Neuronal stem cell (in vitro differentiated cells): ENCODE results near the gene MB21D2.

Source experiments
- DNase-seq: peaks from one replicate; pipeline ENCODE4 v3.0.0-alpha.2; 2013; ENCODE audit warnings: low spot score
- H2AFZ ChIP-seq: one replicate; pipeline ENCODE4 v1.6.1; 2013; ENCODE audit warnings: mild to moderate bottlenecking, low read length, inconsistent platforms
- H2AK5ac ChIP-seq: 2 replicates; pipeline ENCODE4 v1.6.1; 2013; ENCODE audit warnings: low read depth, mild to moderate bottlenecking, inconsistent platforms, low read length, moderate library complexity, mixed read lengths
- H2BK120ac ChIP-seq: 2 replicates; pipeline ENCODE4 v1.6.1; 2013; ENCODE audit warnings: low read depth, mild to moderate bottlenecking, inconsistent platforms, low read length, moderate library complexity, mixed read lengths
- H2BK12ac ChIP-seq: one replicate; pipeline ENCODE4 v1.6.1; 2013; ENCODE audit warnings: low read length, inconsistent platforms
- H2BK15ac ChIP-seq: 2 replicates; pipeline ENCODE4 v1.6.1; 2013; ENCODE audit warnings: mild to moderate bottlenecking, low read length, inconsistent platforms, mixed read lengths
- H2BK5ac ChIP-seq: one replicate; pipeline ENCODE4 v1.6.1; 2013; ENCODE audit warnings: inconsistent platforms, mild to moderate bottlenecking, low read length, moderate library complexity
- H3K14ac ChIP-seq: one replicate; pipeline ENCODE4 v1.6.1; 2013; ENCODE audit warnings: low read length, inconsistent platforms
- H3K18ac ChIP-seq: 2 replicates; pipeline ENCODE4 v1.6.1; 2013; ENCODE audit warnings: low read length, inconsistent platforms
- H3K23ac ChIP-seq: 2 replicates; pipeline ENCODE4 v1.6.1; 2013; ENCODE audit warnings: low read depth, mild to moderate bottlenecking, mixed read lengths, low read length, inconsistent platforms; ENCODE audit not compliant: poor library complexity
- H3K27ac ChIP-seq: replicated peaks from 3 replicates; pipeline ENCODE4 v1.5.1; 2013; ENCODE audit warnings: low read length, inconsistent platforms
- H3K27me3 ChIP-seq, 3 experiments: 2 replicates each; pipeline ENCODE4 v1.6.1; 2013; ENCODE audit warnings: low read length in 3 of 3, mild to moderate bottlenecking in 2 of 3, inconsistent platforms in 1 of 3, low read depth in 1 of 3, mixed read lengths in 1 of 3, moderate library complexity in 1 of 3; ENCODE audit not compliant: control insufficient read depth in 3 of 3, insufficient read depth in 3 of 3
- H3K36me3 ChIP-seq, 2 donors: replicated peaks in 1 of 2; 2 replicates each; pipeline ENCODE4 v1.6.1; 2013; ENCODE audit warnings: low read length in 2 of 2; ENCODE audit not compliant: control insufficient read depth in 2 of 2, insufficient read depth in 2 of 2
- H3K4ac ChIP-seq: 2 replicates; pipeline ENCODE4 v1.6.1; 2013; ENCODE audit warnings: inconsistent platforms, mild to moderate bottlenecking, low read length, moderate library complexity
- H3K4me1 ChIP-seq, 2 donors: 1 replicate in 1 of 2; 2 replicates in 1 of 2; pipeline ENCODE4 v1.6.1; 2013; ENCODE audit warnings: low read length in 2 of 2, low read depth in 1 of 2; ENCODE audit not compliant: control insufficient read depth in 2 of 2, insufficient read depth in 1 of 2
- H3K4me2 ChIP-seq: one replicate; pipeline ENCODE4 v1.6.1; 2013; ENCODE audit warnings: mild to moderate bottlenecking, low read length, inconsistent platforms; ENCODE audit not compliant: insufficient read depth, poor library complexity, severe bottlenecking
- H3K4me3 ChIP-seq, 2 donors: 2 replicates each; pipeline ENCODE4 v1.5.1; 2013; ENCODE audit warnings: low read length in 2 of 2, mild to moderate bottlenecking in 2 of 2, inconsistent platforms in 1 of 2, moderate library complexity in 1 of 2
- H3K79me1 ChIP-seq: one replicate; pipeline ENCODE4 v1.6.1; 2013; ENCODE audit warnings: low read depth, mild to moderate bottlenecking, inconsistent platforms, low read length, moderate library complexity
- H3K9ac ChIP-seq: one replicate; pipeline ENCODE4 v1.6.1; 2013; ENCODE audit warnings: mild to moderate bottlenecking, low read depth, low read length, inconsistent platforms; ENCODE audit not compliant: poor library complexity
- H3K9me3 ChIP-seq, 2 donors: replicated peaks in 1 of 2; 2 replicates each; pipeline versions ENCODE3 to v1.6.1; 2013; ENCODE audit warnings: low read length in 2 of 2, mild to moderate bottlenecking in 2 of 2, inconsistent platforms in 1 of 2, low read depth in 1 of 2, mixed read lengths in 1 of 2, moderate library complexity in 1 of 2; ENCODE audit not compliant: control insufficient read depth in 2 of 2, insufficient read depth in 1 of 2
- H4K8ac ChIP-seq: one replicate; pipeline ENCODE4 v1.6.1; 2013; ENCODE audit warnings: low read depth, mild to moderate bottlenecking, inconsistent platforms, low read length, moderate library complexity
- H4K91ac ChIP-seq: one replicate; pipeline ENCODE4 v1.6.1; 2013; ENCODE audit warnings: low read length, low read depth, mild to moderate bottlenecking, inconsistent platforms; ENCODE audit not compliant: poor library complexity
- WGBS, 2 donors: extraction: QIAGEN DNeasy Blood & Tissue Kit; methylation state at CpG; one replicate each; pipeline ENCODE4 v1.1.7; 2013; ENCODE audit warnings: missing lambda C conversion rate in 2 of 2, mixed read lengths in 1 of 2; ENCODE audit not compliant: insufficient read length in 2 of 2, insufficient replicate concordance in 1 of 2; ENCODE audit errors: extremely low coverage in 2 of 2; 5-methylcytosine and 5-hydroxymethylcytosine counted together

The MB21D2 gene

DNA sequence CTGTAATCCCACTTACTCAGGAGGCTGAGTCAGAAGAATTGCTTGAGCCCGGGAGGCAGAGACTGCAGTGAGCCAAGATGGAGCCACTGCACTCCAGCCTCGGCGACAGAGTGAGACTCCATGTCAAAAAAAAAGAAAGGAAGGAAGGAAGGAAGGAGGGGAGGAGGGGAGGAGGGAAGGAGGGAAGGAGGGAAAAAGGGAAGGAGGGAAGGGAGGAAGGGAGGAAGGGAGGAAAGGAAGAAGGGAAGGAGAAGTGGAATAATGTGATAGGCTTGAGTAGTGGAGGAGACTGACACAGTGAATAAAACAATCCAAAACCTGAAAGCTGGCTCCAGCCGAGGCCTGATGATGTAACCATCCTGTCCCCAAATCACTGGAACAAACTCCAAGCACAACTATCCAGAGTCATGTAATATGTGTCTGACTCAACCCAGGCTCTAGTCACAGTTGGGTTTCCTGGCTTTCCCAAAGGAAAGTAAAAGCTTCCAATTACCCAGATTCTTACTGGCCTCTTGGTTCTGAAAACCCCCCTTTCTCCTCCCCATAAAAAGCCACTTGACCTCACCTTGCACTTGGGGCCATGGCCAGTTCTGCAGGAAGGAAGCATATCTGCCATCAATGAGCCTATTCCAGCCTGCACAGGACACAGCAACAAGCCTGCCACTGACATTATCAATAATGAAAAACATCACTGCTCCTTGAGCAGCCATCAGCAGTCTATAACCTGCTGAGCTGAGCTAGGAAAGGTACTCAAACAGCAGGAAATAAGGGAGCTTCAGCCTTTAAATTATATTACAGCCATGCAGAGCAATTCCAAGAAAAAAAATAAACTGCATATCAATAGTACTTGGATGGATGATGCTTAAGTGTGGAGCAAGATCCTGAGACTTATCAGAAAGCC is 48.3 kb downstream of the MB21D2 start:
- Histone ChIP-seq H2BK12ac (no peak overlapping the region), H3K4me1 (peaks cover 3 to 12% of the 10 kb centered on the region in 2 donors), H2BK15ac (no peak overlapping the region), H3K27me3 (no peaks in the 10 kb centered on the region), H3K4ac (no peak overlapping the region), H3K4me2 (no peak overlapping the region), H3K36me3 (peaks cover 0 to 2% of the 10 kb centered on the region in 2 donors), H3K9me3 (no peaks in the 10 kb centered on the region), H4K91ac (no peak overlapping the region), H2BK120ac (no peak overlapping the region), H3K79me1 (no peaks in the 10 kb centered on the region), H2BK5ac (no peak overlapping the region), H2AFZ (no peak overlapping the region), H3K9ac (no peak overlapping the region), H3K14ac (no peak overlapping the region), H4K8ac (no peak overlapping the region), H3K4me3 (no peak overlapping the region), H2AK5ac (no peak overlapping the region), H3K18ac (no peak overlapping the region), H3K27ac (no peak overlapping the region), H3K23ac (no peak overlapping the region)
- DNase-seq = no peak
- WGBS, 2 donors = no CpG with 5 or more reads among the region's 4 CpGs

- DNase-seq = no peak
- no peak overlapping the region for H2AK5ac ChIP-seq
- H3K36me3 ChIP-seq = peaks cover 0 to 2% of the 10 kb centered on the region in 2 donors
- peaks cover 3 to 12% of the 10 kb centered on the region in 2 donors for H3K4me1 ChIP-seq
- no peak overlapping the region for H2BK5ac ChIP-seq
- no peak overlapping the region for H3K23ac ChIP-seq
- H2BK15ac ChIP-seq = no peak overlapping the region
- no peak overlapping the region for H3K4me3 ChIP-seq
- no CpG with 5 or more reads among the region's 4 CpGs for WGBS, 2 donors
- no peak overlapping the region for H3K4me2 ChIP-seq
- H2BK12ac ChIP-seq = no peak overlapping the region
- H3K9ac ChIP-seq = no peak overlapping the region
- H3K18ac ChIP-seq = no peak overlapping the region
- H4K8ac ChIP-seq = no peak overlapping the region
- no peak overlapping the region for H4K91ac ChIP-seq
- H2BK120ac ChIP-seq = no peak overlapping the region
- no peaks in the 10 kb centered on the region for H3K9me3 ChIP-seq
- no peak overlapping the region for H2AFZ ChIP-seq
- H3K4ac ChIP-seq = no peak overlapping the region
- no peaks in the 10 kb centered on the region for H3K27me3 ChIP-seq
- no peak overlapping the region for H3K27ac ChIP-seq
- H3K14ac ChIP-seq = no peak overlapping the region
- H3K79me1 ChIP-seq = no peaks in the 10 kb centered on the region
Observed at GRCh38 chr3:192867645-192868044, 50.0 kb downstream of the MB21D2 start.

- Histone ChIP-seq H3K9me3 (no peaks in the 10 kb centered on the region), H3K9ac (no peak overlapping the region), H4K91ac (no peak overlapping the region), H3K4ac (no peak overlapping the region), H2AK5ac (no peak overlapping the region), H2AFZ (no peak overlapping the region), H2BK15ac (no peak overlapping the region), H3K4me1 (peaks cover 3 to 12% of the 10 kb centered on the region in 2 donors), H3K14ac (no peak overlapping the region), H3K4me2 (no peak overlapping the region), H3K18ac (no peak overlapping the region), H3K36me3 (peaks cover 0 to 2% of the 10 kb centered on the region in 2 donors), H3K4me3 (no peak overlapping the region), H4K8ac (no peak overlapping the region), H3K27me3 (no peaks in the 10 kb centered on the region), H2BK120ac (no peak overlapping the region), H2BK5ac (no peak overlapping the region), H2BK12ac (no peak overlapping the region), H3K79me1 (no peaks in the 10 kb centered on the region), H3K27ac (no peak overlapping the region), H3K23ac (no peak overlapping the region)
- no CpG with 5 or more reads among the region's 3 CpGs for WGBS, 2 donors
- DNase-seq = no peak
Observed at GRCh38 chr3:192866804-192867203, 50.9 kb downstream of the MB21D2 start.

GRCh38 chr3:192864941-192865340 is 52.7 kb downstream of the MB21D2 start:
- no peak overlapping the region for H3K27ac ChIP-seq
- H3K4me3 ChIP-seq = no peak overlapping the region
- H4K8ac ChIP-seq = no peak overlapping the region
- no peak overlapping the region for H2BK12ac ChIP-seq
- H3K27me3 ChIP-seq = no peaks in the 10 kb centered on the region
- H3K4ac ChIP-seq = no peak overlapping the region
- H3K9me3 ChIP-seq = no peaks in the 10 kb centered on the region
- no peak overlapping the region for H2BK120ac ChIP-seq
- no peak overlapping the region for H3K18ac ChIP-seq
- H3K23ac ChIP-seq = no peak overlapping the region
- H2BK5ac ChIP-seq = no peak overlapping the region
- no peak overlapping the region for H3K14ac ChIP-seq
- no peak overlapping the region for H3K9ac ChIP-seq
- no peak overlapping the region for H2BK15ac ChIP-seq
- no CpG with 5 or more reads among the region's 3 CpGs for WGBS, 2 donors
- peaks cover 2 to 10% of the 10 kb centered on the region in 2 donors for H3K4me1 ChIP-seq
- H4K91ac ChIP-seq = no peak overlapping the region
- no peak for DNase-seq
- H3K79me1 ChIP-seq = no peaks in the 10 kb centered on the region
- H3K36me3 ChIP-seq = peaks cover 0 to 2% of the 10 kb centered on the region in 2 donors
- H3K4me2 ChIP-seq = no peak overlapping the region
- no peak overlapping the region for H2AFZ ChIP-seq
- H2AK5ac ChIP-seq = no peak overlapping the region
